Inflammatory macrophage treated with lipopolysaccharide for 1 hour (primary cell): ENCODE measurements around the gene UGT1A7.

Experiments
- DNase-seq, 2 donors: peaks; one replicate each; pipeline ENCODE4 v3.0.0-alpha.2; 2020 to 2022

The UGT1A7 gene

DNA sequence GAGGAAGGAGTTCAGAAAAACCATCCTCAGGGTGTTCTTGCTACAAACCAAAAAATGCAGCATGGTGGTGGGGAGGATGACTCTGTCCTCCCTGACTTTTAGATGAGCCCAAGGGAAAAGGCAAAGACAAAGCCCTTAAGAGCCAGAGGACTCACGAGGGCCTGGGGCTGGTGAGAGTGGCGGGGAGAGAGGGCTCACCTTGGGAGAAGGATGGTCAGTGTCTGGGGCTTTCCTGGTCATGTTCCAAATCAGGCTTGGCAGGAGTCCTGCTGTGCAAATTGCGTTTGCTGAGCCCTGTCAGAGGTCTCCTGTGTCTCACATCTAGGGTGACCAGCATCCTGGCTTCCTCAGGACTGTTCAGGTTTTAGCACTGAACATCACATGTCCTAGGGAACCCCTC lies 83.1 kb downstream of the UGT1A7 start:
- DNase-seq, result no peak

GRCh38 chr2:233766416-233766815 lies 84.7 kb downstream of the UGT1A7 start:
- DNase-seq, result no peak

DNA sequence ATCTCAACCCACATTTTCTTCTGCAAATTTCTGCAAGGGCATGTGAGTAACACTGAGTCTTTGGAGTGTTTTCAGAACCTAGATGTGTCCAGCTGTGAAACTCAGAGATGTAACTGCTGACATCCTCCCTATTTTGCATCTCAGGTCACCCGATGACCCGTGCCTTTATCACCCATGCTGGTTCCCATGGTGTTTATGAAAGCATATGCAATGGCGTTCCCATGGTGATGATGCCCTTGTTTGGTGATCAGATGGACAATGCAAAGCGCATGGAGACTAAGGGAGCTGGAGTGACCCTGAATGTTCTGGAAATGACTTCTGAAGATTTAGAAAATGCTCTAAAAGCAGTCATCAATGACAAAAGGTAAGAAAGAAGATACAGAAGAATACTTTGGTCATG lies 86.4 kb downstream of the UGT1A7 start:
- no peak for DNase-seq

DNA sequence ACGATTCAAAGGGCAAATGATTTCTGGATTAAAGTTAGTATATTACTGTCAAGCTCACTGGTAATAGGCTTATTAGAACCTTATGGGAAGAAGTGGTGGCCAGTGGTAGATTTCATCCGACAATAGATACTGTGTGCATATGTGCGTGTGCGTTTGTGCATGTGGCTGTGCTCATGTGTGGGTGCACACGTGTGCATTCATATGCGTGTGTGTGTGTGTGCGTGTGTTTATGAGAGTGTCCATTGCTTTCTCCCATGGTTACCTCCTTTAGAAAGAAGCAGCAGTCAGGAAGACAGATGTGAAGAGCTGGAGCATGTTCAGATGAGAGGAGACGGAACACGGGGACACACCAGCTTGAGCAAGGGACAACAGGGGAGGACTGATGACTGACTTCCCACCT lies 87.6 kb downstream of the UGT1A7 start:
- DNase-seq, result no peak

DNA sequence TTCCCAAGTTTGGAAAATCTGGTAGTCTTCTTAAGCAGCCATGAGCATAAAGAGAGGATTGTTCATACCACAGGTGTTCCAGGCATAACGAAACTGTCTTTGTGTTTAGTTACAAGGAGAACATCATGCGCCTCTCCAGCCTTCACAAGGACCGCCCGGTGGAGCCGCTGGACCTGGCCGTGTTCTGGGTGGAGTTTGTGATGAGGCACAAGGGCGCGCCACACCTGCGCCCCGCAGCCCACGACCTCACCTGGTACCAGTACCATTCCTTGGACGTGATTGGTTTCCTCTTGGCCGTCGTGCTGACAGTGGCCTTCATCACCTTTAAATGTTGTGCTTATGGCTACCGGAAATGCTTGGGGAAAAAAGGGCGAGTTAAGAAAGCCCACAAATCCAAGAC lies 90.5 kb downstream of the UGT1A7 start:
- no peak for DNase-seq

DNA sequence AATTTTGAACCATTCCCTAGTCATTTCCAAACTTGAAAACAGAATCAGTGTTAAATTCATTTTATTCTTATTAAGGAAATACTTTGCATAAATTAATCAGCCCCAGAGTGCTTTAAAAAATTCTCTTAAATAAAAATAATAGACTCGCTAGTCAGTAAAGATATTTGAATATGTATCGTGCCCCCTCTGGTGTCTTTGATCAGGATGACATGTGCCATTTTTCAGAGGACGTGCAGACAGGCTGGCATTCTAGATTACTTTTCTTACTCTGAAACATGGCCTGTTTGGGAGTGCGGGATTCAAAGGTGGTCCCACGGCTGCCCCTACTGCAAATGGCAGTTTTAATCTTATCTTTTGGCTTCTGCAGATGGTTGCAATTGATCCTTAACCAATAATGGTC lies 90.9 kb downstream of the UGT1A7 start:
- DNase-seq, result no peak

GRCh38 chr2:233773854-233774253 lies 92.2 kb downstream of the UGT1A7 start:
- DNase-seq, result no peak

GRCh38 chr2:233775414-233775813 lies 93.7 kb downstream of the UGT1A7 start:
- no peak for DNase-seq

GRCh38 chr2:233778030-233778429 lies 96.3 kb downstream of the UGT1A7 start, which contains the start of gene MROH2A:
TSS of gene MROH2A (plus strand) at chr2:233778330. CDS start at chr2:233779359, 1,029 bp downstream.
- DNase-seq, result no peak

DNA sequence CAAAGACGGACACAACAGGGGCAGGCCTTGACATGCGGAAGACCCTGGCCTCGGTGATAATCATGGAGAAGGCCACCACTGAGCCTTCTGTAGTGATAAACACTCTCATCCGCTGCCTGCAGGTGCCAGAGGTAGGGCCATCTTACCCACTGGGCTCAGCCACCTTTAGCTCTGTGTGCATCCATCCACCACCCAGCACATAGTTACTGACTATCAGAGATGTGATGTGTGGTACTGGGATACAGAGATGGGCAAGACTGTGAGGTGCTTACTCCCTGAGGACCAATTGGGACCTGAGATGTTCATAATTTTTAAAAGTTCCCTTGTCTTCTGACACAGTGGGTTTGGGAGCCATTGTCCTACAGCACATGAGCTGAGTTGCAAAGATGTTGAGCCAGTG lies 98.0 kb downstream of the UGT1A7 start:
- DNase-seq, result no peak

GRCh38 chr2:233780771-233781170 lies 99.1 kb downstream of the UGT1A7 start:
- no peak for DNase-seq

- DNase-seq, result no peak
Observed at GRCh38 chr2:233789554-233789953, 107.9 kb downstream of the UGT1A7 start.

DNA sequence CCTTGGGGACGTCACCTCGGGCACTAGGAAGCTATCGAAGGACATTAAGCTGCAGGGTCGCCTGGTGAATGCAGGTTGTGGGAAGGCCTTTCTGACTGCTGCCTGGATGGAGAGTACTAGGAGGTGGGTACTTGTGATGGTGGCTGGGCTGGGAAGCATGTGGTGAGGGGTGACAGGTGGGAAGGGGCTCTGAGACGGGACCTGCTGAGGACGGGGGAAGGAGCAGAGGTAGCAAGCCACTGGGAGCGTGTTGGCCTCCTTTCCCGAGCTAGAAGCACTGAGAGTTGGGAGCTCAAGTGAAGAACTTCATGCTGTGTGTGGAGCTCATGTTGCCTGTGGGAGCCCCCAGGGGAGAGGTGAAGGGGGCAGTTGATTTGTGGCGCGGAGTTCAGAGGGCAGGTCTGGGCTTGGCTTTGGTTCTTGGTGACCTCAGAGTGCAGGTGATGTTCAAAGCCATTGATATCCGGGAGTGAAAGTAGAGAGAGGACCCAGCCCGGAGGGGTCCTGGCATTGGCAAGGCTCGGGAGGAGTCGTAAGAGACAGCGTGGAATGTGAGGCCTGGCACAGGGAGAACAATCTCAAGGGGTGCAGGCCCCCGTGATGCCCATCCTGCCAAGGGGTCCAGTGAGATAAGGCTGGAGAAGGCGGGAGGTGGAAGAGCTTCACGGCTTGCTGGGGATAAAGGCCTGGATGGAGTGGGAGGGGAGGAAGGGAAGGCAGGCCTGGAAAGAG lies 109.6 kb downstream of the UGT1A7 start:
- DNase-seq, result no peak

- no peak for DNase-seq
Observed at GRCh38 chr2:233791883-233792329, 110.2 kb downstream of the UGT1A7 start.

DNA sequence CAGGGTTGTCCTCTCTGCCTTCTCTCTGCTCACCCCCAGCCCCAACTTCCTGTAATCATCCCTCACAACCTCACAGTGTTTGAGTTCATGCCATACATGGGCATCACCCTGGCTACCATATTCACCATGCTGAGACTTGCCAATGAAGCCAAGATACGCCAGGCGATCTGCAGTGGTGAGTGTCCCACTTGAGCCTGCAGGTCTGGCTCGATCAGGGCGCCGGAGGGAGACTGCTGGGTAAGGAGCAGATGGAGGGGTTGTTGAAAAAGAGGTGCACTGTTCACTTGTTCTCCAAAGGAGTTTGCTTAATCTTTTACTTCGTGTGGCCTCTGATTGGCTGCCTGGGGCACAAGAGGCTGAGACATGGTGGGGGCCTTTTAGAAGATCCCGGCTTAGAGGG lies 111.0 kb downstream of the UGT1A7 start:
- no peak for DNase-seq

DNA sequence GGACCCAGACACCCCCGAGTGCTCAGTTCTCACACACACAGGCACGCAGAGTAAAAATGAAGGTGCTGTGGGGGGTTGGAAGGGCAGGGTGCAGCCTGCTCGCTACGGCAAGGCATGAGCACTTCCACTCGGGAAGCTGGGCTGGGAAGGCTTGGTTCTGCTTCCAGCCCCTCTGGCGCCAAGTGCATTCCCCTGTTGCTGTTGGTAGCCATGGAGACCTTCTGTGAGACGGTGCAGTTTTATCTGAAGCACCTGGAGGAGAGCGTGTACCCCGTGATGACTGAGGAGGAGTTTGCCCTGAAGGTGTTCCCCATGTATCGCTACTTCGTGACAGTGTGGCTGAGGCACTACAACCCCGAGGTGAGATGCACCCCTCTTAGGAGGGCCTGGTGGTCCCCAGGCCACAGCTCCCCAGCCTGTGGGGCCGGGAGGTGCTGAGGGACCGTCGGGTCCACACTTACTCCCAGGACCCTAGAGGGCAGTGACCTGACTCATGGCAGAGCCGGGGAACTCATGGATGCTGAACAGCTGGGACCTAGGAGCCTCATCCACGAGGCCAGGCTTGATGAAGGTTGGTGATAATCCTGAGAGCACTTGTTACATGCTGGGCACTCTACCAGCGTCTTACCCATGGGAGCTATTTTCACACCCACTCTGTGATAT lies 111.9 kb downstream of the UGT1A7 start:
- no peak for DNase-seq

DNA sequence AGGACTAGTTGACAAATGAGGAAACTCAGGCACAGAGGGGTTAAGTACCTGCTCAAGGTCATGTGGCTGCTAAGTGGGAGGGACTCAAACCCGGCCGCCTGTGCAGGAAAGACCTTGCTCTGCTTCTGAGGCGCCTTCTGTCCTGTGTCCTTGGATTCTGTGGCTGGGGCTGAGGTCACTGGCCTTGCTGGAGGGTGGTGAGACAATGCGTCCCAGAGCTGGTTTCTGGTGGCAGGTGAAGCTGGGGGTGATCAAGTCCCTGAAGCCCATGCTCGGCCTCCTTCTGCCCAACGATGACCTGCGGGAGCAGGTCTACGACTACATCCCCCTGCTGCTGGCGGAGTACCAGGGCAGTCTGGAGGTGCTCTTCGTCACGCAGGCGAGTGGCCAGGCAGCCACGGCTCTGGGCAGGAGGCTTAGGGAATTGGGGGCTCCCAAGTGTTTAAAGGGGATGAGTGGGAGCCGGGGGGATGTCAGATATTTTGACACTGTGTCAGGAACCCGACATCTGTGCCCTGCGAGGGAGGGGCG lies 112.5 kb downstream of the UGT1A7 start:
- no peak for DNase-seq

DNA sequence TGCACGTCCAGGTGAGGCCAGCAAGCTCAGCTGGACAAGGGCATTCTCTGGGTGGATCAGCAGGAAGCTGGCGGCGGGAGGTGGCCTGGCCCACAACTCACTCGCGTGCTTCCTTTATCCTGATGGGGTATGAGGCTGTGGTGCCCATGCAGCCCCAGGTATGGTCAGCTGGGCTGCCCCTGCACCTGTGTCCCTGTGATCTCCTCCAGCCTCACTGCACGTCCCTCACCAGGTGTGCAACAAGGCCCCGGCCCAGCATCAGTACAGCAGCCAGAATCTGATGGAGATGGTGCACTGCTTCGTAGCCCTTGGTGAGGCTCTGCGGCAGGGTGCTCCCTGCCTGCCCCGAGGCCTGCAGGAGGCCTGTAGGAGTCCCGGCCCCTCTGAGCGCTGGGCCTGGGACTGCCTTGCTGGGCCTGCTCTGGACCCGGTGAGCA lies 114.1 kb downstream of the UGT1A7 start:
- no peak for DNase-seq

DNA sequence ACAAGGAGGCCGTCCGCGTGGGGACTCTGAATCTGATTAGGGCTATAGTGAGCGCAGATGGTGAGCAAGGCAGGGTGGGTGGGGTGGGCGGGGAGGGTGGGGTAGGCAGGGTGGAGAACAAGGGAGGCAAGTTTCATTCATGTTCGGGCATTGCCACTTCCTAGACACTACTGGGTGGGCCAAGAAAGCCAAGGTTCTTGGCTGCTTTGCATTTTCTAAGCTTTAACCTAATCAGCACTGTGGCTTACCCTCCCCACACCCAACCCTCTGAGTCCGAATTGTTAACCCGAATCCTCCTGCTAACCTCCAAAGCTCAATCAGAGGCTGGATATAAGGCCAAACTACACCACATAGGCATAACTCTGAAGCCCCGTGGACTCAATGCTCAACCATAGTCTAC lies 114.6 kb downstream of the UGT1A7 start:
- no peak for DNase-seq

- DNase-seq, result no peak
Observed at GRCh38 chr2:233798335-233799086, 116.8 kb downstream of the UGT1A7 start.

DNA sequence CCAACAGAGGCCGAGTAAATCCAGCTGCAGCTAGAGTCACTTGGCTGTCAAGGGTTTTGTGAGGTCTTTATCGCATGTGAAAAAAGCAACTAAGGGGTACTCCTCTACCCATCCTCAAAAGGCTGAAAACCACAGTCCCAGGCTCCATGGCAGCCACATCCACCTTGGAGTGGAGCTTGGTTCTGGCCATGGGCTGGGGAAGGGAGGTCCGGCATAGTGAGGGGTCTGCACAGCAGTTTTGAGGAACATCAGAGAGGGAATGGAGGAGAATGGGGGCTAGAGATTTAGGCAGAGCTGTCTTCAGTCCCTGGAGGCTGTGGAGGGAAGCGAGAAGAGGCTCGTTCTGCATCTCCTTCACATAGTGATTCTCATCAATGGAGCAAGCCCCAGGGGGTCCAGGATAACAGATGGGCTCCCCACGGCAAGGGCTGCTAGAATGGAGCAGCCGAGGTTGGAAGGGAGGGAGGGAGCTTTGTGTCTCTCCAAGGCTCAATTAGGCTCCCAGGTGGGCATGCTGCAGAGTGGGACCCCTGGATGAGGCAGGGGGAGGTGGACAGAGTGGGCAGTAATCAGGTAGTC lies 117.5 kb downstream of the UGT1A7 start:
- no peak for DNase-seq

DNA sequence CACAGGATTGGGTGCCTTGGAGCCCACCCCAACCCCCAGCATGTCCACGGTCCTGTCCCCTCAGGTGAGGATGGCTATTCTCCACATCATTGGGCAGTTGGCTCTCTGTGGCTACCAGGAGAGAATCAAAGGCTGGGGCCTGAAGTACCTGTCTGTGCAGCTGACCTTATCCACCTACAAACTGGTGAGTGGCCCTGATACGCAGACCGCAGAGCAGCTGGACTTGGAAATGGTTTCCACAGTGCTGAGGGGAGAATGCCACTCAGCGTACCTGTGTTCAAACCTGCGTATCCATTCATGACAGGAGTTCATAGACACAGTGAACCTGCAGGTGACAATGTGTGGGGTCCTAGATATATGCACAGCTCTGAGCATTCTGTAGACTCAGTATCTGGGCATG lies 118.0 kb downstream of the UGT1A7 start:
- DNase-seq, result no peak

DNA sequence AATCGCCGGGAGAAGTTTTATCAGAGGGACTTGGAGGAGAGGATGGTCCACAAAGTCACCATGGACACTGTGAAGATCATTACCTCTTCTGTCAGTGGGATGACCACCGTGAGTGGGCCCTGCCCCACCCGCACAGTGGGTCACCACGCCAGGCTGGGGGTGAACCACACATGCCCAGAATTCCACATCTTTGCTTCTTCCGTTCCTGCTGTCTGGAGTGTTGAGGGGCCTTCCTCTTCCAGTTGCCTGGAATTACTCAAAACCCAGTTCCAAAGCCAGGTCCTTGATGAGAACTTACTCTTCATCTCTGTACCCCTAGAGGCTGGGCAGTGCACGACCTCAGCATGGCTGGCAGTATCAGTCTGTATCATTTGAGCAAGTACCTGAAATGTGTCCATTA lies 118.5 kb downstream of the UGT1A7 start:
- DNase-seq, result no peak
